Stomach smooth muscle (tissue), 2 donors: ENCODE data around the gene SON.
"Not testable (repeated sequence)": the region's sequence is repeated elsewhere in the genome, so short reads cannot be mapped to it uniquely, and the experiment has no call there.

Experiments
- H3K27ac ChIP-seq: one replicate; pipeline ENCODE4 v1.7.0; 2013; ENCODE audit warnings: mild to moderate bottlenecking, low read length, inconsistent platforms
- H3K27me3 ChIP-seq, 2 donors: one replicate each; pipeline ENCODE4 v1.7.0; 2013; ENCODE audit warnings: low read length in 2 of 2; ENCODE audit not compliant: insufficient read depth in 2 of 2, control insufficient read depth in 1 of 2
- H3K36me3 ChIP-seq, 2 donors: one replicate each; pipeline ENCODE4 v1.7.0; 2013; ENCODE audit warnings: low read length in 2 of 2; ENCODE audit not compliant: control insufficient read depth in 2 of 2, insufficient read depth in 2 of 2
- H3K4me1 ChIP-seq: one replicate; pipeline ENCODE4 v1.7.0; 2013; ENCODE audit warnings: low read length; ENCODE audit not compliant: control insufficient read depth, insufficient read depth
- H3K4me3 ChIP-seq, 2 donors: one replicate each; pipeline ENCODE4 v1.7.0; 2013; ENCODE audit warnings: low read length in 2 of 2
- H3K9ac ChIP-seq, 2 donors: one replicate each; pipeline ENCODE4 v1.7.0; 2013; ENCODE audit warnings: low read length in 2 of 2, mild to moderate bottlenecking in 1 of 2
- H3K9me3 ChIP-seq, 2 donors: one replicate each; pipeline ENCODE4 v1.7.0; 2013; ENCODE audit warnings: low read length in 2 of 2; ENCODE audit not compliant: control insufficient read depth in 2 of 2
- donor health status: healthy.
- donor health status: Pancreatic carcinoma.

The SON gene, protein sequence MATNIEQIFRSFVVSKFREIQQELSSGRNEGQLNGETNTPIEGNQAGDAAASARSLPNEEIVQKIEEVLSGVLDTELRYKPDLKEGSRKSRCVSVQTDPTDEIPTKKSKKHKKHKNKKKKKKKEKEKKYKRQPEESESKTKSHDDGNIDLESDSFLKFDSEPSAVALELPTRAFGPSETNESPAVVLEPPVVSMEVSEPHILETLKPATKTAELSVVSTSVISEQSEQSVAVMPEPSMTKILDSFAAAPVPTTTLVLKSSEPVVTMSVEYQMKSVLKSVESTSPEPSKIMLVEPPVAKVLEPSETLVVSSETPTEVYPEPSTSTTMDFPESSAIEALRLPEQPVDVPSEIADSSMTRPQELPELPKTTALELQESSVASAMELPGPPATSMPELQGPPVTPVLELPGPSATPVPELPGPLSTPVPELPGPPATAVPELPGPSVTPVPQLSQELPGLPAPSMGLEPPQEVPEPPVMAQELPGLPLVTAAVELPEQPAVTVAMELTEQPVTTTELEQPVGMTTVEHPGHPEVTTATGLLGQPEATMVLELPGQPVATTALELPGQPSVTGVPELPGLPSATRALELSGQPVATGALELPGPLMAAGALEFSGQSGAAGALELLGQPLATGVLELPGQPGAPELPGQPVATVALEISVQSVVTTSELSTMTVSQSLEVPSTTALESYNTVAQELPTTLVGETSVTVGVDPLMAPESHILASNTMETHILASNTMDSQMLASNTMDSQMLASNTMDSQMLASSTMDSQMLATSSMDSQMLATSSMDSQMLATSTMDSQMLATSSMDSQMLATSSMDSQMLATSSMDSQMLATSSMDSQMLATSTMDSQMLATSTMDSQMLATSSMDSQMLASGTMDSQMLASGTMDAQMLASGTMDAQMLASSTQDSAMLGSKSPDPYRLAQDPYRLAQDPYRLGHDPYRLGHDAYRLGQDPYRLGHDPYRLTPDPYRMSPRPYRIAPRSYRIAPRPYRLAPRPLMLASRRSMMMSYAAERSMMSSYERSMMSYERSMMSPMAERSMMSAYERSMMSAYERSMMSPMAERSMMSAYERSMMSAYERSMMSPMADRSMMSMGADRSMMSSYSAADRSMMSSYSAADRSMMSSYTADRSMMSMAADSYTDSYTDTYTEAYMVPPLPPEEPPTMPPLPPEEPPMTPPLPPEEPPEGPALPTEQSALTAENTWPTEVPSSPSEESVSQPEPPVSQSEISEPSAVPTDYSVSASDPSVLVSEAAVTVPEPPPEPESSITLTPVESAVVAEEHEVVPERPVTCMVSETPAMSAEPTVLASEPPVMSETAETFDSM (N-terminal part only)

DNA sequence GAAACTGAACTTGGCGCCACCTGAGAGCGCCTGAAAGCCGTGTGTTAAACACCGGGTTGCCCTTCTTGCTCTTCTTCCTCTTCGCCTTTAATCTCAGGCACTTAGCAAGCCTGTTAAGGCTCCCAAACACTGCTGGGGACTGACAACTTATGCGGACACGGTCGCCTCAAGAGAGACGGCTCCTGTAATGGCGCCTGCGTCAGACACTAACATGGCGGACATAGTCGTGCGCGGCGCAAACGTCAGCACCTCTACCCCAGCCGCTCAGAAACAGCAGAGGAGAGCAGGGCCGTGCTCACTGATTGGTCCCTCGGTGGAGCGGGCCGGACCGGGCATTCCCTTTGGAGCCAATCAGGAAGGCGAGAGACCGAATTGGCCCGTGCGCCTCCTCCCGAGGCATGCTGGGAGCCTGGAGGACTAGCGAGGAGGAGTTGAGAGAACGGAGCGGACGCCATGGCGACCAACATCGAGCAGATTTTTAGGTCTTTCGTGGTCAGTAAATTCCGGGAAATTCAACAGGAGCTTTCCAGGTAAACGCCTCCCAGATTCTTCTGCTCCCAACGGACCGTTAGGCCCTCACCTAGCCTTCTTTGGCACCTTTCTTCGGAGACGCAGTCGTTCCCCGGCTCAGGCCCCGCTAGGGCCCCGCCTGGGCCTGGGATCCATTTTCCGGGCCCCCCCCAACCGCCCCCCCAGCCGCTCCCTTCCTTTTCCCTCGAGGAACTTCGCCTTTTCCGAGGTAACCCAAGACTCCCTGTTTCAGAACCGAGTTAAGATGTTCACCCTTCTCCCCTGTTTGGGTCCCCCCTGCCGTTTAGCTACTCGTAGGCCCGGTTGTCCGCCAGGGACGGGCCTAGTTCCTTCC, at the start of gene SON:
Gene SON (plus strand): TSS at position 399 of the 865 bp plus-strand sequence. CDS start 55 bp downstream, at position 454.
- H3K27ac ChIP-seq: peak within 1 kb of the TSS; percentile 100
- no peaks in the 10 kb centered on the region for H3K9me3 ChIP-seq
- H3K9ac ChIP-seq: peak within 1 kb of the TSS; percentile 100
- peaks cover 4 to 7% of the 10 kb centered on the region in 2 donors for H3K36me3 ChIP-seq
- peaks cover 8% of the 10 kb centered on the region for H3K4me1 ChIP-seq
- no peaks in the 10 kb centered on the region for H3K27me3 ChIP-seq
- H3K4me3 ChIP-seq: peak within 1 kb of the TSS; percentile 97 to 99

DNA sequence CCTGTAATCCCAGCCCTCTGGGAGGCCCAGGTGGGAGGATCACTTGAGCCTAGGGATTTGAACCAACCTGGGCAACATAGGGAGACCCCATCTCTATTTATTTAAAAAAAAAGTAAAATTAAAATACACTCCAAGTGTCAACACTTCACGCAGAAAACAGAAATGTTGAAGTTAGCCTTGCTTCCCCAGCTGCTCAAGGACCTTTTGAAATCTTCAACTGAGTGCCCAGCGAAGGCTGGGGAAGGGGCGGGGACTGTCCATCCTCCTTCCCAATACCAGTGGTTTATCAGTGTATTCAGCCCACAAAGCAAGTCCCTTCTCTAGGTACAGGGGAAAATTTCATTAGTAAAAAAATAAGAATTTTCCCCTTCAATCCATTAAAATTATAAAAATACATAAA, 49.1 kb upstream of the SON start:
- Histone ChIP-seq H3K27me3 (no peaks in the 10 kb centered on the region), H3K4me3 (no peak overlapping the region), H3K9me3 (no peaks in the 10 kb centered on the region), H3K27ac (no peak overlapping the region), H3K9ac (no peak overlapping the region), H3K4me1 (peaks cover 6% of the 10 kb centered on the region), H3K36me3 (no peaks in the 10 kb centered on the region)

- H3K4me1 ChIP-seq: peaks cover 6% of the 10 kb centered on the region
These were observed 47.1 kb upstream of the SON start for GRCh38 chr21:33495743-33496142.

DNA sequence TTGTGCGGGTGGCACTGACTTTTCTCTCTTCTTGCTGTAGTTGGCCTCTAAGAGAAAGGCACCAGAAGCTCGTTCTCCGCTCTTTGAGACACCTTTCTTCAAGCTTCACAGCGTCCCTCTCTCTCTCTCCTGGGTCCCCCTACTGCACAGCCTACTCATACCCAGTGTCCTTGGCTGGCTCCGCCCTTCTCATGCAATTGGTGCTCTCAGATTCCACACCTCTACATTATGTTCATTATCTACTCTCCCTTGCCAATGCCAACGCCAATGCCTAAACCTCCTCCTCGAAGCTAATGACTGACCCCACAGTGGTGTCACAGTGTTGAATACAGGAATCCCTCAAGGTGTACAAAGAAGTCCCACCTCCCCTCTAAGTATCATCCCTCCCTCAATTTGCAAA, 46.5 kb upstream of the SON start:
- H3K9me3 ChIP-seq: no peaks in the 10 kb centered on the region
- no peaks in the 10 kb centered on the region for H3K36me3 ChIP-seq
- H3K4me1 ChIP-seq: peaks cover 6% of the 10 kb centered on the region
- H3K27me3 ChIP-seq: no peaks in the 10 kb centered on the region
- no peak overlapping the region for H3K27ac ChIP-seq
- no peak overlapping the region for H3K9ac ChIP-seq
- H3K4me3 ChIP-seq: no peak overlapping the region

More at GRCh38 chr21:33495743-33496142, 47.1 kb upstream of the SON start:
- no peak overlapping the region for H3K4me3 ChIP-seq
- no peaks in the 10 kb centered on the region for H3K27me3 ChIP-seq
- H3K9ac ChIP-seq: no peak overlapping the region
- no peak overlapping the region for H3K27ac ChIP-seq
- H3K9me3 ChIP-seq: no peaks in the 10 kb centered on the region
- no peaks in the 10 kb centered on the region for H3K36me3 ChIP-seq

DNA sequence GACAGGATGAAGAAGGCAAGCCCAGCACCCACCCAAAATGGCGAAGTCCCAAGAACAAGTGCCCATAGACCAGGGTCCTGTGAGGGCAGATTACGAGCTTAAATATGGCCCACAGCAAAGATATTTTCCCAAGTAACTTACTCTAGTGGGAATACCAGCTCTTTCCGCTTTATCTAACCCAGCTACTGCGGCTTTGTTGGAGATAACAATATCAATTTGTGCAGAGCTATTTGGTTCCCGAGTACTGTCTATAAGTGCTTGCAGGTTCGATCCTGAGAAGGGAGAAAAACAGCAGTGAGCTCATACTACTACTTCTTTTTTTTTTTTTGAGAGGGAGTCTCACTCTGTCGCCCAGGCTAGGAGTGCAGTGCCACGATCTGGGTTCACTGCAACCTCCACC, 37.0 kb upstream of the SON start:
- no peak overlapping the region for H3K9ac ChIP-seq
- H3K4me3 ChIP-seq: no peak overlapping the region
- H3K4me1 ChIP-seq: no peaks in the 10 kb centered on the region
- H3K9me3 ChIP-seq: no peaks in the 10 kb centered on the region
- H3K27me3 ChIP-seq: no peaks in the 10 kb centered on the region
- peaks cover 21 to 23% of the 10 kb centered on the region in 2 donors for H3K36me3 ChIP-seq
- H3K27ac ChIP-seq: no peak overlapping the region

DNA sequence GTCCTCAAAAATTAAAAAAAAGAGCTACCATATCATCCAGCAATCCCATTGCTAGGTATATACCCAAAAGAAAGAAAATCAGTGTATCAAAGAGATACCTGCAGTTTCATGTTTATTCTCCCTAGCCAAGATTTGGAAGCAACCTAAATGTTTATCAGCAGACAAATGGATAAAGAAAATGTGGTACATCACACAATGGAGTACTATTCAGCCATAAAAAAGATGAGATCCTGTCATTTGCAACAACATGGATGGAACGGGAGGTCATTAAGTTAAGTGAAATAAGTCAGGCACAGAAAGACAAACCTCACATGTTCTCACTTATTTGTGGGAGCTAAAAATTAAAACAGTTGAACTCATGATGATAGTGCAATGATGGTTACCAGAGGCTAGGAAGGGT, 35.8 kb upstream of the SON start:
- peaks cover 26 to 29% of the 10 kb centered on the region in 2 donors for H3K36me3 ChIP-seq
- H3K27ac ChIP-seq, H3K4me3 ChIP-seq, H3K4me1 ChIP-seq, H3K9me3 ChIP-seq, H3K9ac ChIP-seq, H3K27me3 ChIP-seq: not testable (repeated sequence)

DNA sequence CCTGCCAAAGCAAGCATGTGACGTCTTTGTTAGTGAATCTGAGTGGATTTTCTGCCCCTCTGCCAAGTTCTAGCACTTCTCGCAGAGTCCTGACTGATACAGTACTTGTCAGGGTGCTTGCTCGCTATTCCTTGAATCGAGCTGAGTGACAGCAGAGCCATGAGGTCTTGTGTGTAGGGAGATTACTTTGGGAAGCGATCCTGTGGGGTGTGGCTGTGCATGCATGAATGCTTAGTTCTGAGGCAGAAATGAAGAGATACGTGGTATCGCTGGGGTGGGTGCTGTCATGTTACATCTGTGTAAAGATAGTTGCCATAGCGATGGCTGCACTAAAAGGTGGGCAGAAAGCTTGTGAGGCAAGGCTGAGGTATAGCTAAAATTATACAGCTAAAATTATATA, 32.0 kb upstream of the SON start:
- Histone ChIP-seq H3K9me3 (no peaks in the 10 kb centered on the region), H3K9ac (no peak overlapping the region), H3K27me3 (no peaks in the 10 kb centered on the region), H3K4me1 (no peaks in the 10 kb centered on the region), H3K27ac (no peak overlapping the region), H3K4me3 (no peak overlapping the region), H3K36me3 (peaks cover 26 to 30% of the 10 kb centered on the region in 2 donors)

DNA sequence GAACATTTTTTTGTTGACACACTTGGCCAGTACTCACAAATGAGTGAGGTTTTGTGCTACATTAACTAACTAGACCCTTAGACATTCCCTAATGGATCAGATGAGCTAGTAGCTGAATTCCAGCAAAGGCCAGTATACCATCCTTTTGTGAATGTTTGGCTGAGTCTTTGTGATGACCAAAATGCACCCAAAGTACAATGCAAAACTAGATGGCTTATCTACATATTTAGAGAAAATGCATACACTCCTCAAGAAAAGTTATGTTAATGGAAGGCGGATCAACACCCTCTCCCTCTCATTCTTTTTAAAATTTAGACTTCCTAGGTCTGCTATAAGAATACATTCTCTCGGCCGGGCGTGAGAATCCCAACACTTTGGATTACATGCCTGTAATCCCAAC, 31.2 kb upstream of the SON start:
- Histone ChIP-seq H3K27ac (no peak overlapping the region), H3K4me1 (no peaks in the 10 kb centered on the region), H3K9me3 (no peaks in the 10 kb centered on the region), H3K9ac (no peak overlapping the region), H3K27me3 (no peaks in the 10 kb centered on the region), H3K36me3 (peaks cover 26 to 34% of the 10 kb centered on the region in 2 donors), H3K4me3 (no peak overlapping the region)

DNA sequence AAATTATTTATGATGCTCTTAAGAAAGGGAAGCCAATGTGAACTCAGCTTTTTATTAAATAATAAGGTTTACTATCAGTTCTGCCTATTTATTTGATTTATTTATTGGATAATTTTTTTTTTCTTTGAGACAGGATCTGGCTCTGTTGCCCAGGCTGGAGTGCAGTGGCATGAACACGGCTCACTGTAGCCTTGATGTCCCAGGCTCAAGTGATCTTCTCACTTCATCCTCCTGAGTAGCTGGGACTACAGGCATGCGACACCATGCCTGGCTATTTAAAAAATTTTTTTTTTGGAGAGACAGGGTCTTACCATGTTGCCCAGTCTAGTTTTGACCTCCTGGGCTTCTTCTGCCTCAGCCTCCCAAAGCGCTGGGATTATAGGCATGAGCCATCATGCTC, 30.4 kb upstream of the SON start:
- Histone ChIP-seq H3K9me3 (no peaks in the 10 kb centered on the region), H3K27me3 (no peaks in the 10 kb centered on the region), H3K36me3 (peaks cover 29 to 37% of the 10 kb centered on the region in 2 donors), H3K4me3 (no peak overlapping the region), H3K27ac (no peak overlapping the region), H3K9ac (no peak overlapping the region), H3K4me1 (no peaks in the 10 kb centered on the region)
